IPS-18c (cell line): ENCODE results near the gene CPEB1.
"Not testable (repeated sequence)": the region's sequence is repeated elsewhere in the genome, so short reads cannot be mapped to it uniquely, and the experiment has no call there.

ENCODE experiments used
- H3K4me3 ChIP-seq: 2 replicates; pipeline ENCODE4 v1.7.0; 2013; ENCODE audit warnings: low read depth, mild to moderate bottlenecking, low read length, moderate library complexity; ENCODE audit not compliant: insufficient read depth
- H3K9me3 ChIP-seq: one replicate; pipeline ENCODE4 v1.6.1; 2013; ENCODE audit warnings: mild to moderate bottlenecking, low read length, moderate library complexity; ENCODE audit not compliant: control insufficient read depth, insufficient read depth

CPEB1 gene

DNA sequence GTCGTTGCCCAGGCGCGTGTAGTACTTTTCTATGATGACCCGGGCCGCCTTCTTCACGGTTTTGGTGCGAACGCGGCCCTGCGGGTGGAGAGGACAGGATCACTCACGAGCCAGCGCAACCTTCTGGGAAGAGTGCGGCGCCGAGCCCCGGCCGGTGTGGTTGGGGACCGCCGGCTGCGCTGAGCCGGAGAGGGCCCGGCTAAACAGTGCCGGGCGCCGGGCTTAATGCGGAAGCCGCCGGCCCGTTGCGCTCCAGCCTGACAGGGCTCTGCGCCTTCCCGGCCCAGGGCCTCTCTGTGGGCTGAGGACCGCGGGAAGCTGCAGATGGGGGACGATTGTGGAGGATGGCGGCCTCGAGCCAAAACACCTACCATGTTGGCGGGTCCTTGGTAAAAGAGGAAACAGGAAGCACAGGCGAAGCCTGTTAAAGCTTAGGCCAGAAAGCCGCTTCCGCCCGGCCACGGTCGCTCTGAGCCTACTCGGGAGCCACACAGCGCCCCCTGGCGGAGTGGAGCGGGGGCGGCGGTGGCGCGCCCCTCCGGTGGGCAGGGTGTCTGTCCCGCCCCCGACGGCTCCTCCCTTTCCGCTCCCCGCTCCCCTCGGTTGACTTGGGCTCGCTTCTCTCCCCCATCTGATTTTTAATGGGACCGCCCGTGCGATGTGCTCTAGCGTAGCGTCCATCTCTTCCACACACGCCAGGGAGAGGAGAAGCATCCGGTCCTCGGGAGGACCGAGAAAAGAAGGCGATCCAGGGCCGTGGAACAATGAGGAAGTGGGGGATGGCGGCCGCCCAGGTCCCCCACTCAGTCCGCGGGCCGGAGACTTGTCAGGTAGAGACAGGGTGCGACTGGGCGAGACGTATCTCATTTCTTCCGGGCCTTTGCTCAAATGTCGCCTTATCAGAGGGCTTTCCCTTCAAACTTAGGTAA is 106.8 kb downstream of the CPEB1 start, which contains the start of gene RPS17:
RPS17 (minus strand) TSS at position 403 of the 929 bp plus-strand sequence; CDS start at position 374, 29 bp downstream.
- no peaks in the 10 kb centered on the region for H3K9me3 ChIP-seq
- peak within 1 kb of the TSS; percentile 90 for H3K4me3 ChIP-seq

DNA sequence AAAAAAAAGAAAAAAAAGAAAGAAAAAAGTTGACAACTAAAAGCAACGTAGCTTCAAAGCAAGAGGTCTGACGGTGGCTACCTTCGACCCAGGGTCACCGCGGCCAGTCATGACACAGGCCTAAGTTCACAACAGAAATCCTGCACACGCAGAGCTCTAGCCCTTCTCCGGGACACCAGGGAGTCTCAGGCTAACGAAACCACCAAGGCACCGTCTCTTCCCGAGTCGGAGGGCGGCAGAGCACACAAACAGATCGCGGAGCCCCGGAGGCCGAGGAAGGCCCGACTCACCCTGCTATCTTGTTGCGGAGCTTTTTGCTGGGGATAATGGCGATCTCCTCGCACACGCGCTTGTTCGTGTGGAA is 107.5 kb downstream of the CPEB1 start:
- H3K9me3 ChIP-seq = no peaks in the 10 kb centered on the region
- peak overlapping the region; percentile 90 for H3K4me3 ChIP-seq

DNA sequence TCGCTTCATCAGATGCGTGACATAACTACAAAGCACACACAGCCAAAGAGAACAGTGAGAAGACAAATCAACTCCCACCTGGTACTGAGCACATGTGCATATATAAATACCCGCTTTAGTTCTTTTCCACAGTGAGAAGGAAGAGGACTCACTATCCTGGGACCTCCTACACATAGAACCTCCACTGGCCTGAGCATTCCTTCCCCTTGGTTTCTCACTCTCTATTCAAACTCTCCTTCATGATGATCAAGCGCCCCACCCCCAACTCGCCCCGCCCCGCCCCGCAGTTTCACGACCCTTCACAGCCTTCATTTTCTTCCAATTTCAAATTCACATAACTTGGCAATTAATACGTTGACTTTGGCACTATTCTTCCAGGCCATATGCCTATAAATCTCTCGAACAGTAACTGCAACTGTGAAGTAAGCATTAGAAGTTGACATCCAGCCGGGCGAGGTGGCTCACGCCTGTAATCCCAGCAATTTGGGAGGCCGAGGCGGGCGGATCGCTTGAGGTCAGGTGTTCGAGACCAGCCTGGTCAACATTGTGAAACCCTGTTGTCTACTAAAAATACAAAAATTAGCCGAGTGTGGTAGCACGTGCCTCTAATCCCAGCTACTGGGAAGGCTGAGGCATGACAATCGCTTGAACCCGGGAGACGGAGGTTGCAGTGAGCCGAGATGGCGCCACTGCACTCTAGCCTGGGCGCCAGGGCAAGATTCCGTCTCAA is 108.0 kb downstream of the CPEB1 start:
- peak overlapping the region; percentile 90 for H3K4me3 ChIP-seq
- H3K9me3 ChIP-seq = no peaks in the 10 kb centered on the region

DNA sequence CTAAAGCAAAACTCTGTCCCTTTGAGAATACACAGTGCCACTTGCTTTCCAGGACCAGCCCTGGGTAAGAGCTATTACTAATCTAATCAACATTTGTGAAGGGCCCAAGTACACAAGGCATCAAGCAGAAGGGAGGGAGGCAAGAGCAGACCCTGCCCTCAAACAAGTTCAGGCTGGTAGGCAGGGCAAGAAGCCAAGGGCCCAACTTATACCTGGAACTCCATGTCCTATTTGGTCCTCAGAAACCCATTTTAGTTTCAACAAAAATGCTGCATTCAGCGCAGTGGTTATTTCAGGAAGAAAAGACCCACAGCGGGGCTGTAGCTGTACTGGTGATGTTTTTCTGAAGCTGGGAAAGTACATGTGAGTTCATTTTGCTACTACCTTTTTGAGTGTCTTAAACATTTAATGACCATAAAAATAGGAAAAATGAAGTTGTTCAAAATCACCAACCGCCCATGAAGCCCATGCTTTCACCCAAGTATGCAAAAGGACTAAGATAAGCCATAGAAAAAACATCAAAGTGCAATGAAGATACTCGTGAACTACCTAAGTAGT is 109.7 kb downstream of the CPEB1 start:
- Histone ChIP-seq H3K9me3 (no peaks in the 10 kb centered on the region), H3K4me3 (no peak overlapping the region)

DNA sequence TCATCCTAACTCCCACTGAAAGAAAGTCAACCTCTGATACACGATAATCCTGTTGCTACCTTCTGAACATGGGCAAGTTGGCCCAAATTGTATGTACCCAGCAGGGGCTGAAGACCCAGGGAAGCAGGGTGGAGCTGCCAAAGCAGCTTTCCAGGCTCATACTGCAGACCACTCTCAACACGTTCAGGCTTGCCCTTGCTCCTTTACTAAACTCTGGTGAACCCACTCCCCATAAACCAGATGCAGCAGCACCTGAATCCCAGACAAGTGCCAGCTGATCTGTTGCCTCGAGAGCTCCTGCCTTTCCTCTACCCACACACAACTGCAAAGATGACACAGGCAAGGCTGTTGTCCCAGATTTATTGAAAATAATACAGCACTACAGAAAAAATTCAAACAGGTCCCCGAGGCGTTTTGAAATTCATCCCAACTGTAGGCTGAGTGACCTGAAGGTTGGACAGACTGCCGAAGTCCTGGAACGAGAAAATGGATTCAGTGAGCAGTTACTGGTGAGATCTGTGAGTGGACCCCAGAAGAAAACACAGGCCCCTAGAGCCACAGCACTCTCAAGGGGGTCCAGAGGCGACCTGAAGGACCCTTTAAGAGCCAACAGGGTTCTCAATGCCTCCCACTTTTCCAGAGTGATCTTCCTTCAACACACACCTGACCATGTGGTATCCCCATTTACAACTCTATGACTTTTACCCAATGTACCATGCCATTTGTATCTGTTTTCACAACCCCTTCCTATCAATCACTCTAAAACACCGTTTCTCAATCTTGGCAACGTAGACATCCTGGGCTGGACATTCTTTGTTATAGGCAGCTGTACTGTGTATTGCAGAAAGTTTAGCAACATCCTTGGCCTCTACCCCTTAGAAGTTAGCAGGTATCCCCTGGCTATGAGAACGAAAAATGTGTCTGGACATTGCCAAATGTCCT is 110.5 kb downstream of the CPEB1 start:
- no peak overlapping the region for H3K4me3 ChIP-seq

DNA sequence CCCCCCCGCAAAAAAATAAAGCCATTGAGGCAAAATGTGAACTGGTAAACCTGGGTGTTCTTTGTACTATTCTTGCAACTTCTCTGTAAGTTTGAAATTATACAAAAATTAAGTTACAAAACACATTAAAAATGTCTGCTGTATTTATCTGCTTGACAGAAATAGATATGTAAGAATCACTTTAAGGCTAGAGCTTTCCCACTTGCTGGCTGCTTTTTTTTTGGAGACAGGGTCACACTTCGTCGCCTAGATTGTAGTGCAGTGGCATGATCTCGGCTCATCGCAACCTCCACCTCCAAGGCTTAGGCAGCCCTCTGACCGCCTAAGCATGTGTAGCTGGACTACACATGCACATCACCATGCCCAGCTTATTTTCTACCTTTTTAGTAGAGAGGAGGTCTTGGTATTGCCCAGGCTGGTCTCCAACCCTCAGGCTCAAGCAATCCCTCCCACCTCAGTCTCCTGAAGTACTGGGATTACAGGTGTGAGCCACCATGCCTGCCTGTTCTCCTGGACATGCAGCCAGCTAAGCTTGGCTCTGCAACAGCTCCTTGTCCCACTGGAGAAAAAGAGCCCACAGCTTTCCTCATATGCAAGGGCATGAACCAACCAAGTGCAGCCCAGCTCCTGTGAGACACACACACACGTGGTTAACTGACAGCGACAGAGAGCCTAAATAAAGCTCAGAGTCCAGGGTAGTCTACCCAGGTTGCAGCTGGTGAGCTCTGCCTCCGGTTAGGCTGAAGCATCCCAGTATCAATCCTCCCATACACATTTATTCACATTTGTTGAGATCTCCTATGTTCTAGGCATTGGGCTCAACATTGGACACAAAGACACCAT is 111.4 kb downstream of the CPEB1 start:
- Histone ChIP-seq H3K9me3 (no peaks in the 10 kb centered on the region), H3K4me3 (no peak overlapping the region)

More for the DNA sequence above, 110.5 kb downstream of the CPEB1 start:
- no peaks in the 10 kb centered on the region for H3K9me3 ChIP-seq

DNA sequence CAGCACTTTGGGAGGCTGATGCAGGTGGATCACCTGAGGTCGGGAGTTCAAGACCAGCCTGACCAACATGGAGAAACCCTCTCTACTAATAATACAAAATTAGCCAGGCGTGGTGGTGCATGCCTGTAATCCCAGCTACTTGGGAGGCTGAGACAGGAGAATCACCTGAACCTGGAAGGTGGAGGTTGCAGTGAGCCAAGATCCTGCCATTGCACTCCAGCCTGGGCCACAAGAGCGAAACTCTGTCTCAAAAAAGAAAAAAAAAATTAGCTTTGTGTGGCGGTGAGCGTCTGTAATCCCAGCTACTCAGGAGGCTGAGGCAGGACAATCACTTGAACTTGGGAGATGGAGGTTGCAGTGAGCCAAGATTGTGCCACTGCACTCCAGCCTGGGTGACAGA is 112.0 kb downstream of the CPEB1 start:
- not testable (repeated sequence) for H3K4me3 ChIP-seq, H3K9me3 ChIP-seq

DNA sequence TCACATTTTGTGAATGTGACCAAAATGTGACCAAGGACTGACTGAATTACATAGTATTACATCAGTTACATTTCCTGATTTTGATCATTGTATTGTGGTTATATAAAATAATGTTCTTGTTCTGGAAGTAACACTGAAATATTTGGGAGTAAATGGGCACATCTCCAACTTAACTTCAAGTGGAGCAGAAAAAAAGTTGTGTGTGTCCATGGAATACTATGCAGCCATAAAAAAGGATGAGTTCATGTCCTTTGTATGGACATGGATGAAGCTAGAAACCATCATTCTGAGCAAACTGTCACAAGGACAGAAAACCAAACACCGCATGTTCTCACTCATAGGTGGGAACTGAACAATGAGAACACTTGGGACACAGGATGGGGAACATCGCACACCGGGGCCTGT is 112.7 kb downstream of the CPEB1 start:
- not testable (repeated sequence) for H3K9me3 ChIP-seq, H3K4me3 ChIP-seq

DNA sequence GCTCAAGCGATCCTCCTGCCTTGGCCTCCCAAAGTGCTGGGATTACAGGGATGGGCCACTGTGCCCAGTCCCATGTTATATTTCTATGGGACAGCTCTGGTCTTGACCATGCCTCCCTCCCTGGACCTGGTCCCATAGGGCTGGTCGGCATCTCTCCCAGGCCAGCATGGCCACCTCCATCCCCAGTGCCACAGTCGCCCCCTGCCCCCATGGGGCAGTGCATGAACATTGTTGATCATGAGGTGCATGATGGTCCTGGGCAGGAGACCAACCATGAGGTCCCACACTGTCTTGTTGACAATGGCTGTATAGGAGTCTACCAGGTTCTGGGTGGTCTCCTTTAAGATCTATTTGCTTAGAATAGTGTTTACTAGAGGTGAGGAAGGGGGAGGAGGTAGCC is 113.4 kb downstream of the CPEB1 start:
- Histone ChIP-seq H3K9me3 (no peaks in the 10 kb centered on the region), H3K4me3 (no peak overlapping the region)

DNA sequence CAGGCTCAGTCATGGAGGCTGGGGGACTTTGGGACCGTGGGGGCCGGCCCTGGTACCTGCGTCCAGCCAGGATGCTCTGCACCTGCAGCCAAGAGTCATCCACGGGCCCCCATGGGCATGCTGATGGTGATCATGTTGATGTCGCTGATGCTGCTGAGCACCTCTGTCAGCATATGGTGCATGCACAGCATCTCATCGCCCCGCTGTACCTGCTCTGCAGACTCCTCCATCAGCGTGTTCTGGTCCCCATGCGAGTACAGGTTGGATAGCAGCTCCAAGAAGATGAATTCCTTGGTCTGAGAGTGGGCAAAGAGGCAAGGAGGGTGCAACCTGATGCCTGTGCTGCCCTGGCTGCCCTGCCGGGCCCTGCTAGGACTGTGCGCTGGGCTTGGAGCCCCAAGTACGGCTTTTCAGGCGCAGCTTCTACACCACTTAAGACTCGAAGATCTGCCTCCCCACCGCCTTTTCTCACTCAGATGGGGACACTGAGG is 114.1 kb downstream of the CPEB1 start:
- Histone ChIP-seq H3K9me3 (no peaks in the 10 kb centered on the region), H3K4me3 (no peak overlapping the region)

DNA sequence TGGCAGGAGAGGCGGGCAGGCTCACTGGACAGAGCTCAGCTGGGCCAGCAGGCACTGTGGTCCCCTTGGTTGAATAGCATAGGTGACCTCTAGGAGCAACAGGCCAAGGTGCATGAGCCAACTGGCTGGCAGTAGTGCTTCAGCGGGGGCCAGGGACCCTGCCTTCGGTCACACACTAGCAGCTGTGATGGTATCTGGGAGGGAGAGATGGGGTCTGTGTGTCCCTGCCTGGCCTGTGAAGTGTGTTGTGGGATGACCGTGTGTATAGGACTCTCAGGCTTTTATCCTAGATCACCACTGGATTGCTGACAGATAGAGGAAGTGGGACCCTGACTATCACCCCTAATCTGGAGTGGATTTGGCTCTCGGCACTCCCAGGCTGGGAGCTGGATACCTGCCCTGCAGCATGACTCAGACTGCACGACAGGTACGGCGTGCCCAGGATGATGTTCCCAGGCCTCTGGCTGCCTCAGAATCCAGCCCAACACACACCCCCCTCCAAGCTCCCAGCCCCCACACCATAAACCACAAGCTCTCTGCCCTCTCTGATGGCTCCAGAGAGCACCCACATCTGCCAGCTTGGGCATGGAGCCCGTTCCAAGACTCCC is 114.7 kb downstream of the CPEB1 start:
- H3K9me3 ChIP-seq = no peaks in the 10 kb centered on the region
- no peak overlapping the region for H3K4me3 ChIP-seq

DNA sequence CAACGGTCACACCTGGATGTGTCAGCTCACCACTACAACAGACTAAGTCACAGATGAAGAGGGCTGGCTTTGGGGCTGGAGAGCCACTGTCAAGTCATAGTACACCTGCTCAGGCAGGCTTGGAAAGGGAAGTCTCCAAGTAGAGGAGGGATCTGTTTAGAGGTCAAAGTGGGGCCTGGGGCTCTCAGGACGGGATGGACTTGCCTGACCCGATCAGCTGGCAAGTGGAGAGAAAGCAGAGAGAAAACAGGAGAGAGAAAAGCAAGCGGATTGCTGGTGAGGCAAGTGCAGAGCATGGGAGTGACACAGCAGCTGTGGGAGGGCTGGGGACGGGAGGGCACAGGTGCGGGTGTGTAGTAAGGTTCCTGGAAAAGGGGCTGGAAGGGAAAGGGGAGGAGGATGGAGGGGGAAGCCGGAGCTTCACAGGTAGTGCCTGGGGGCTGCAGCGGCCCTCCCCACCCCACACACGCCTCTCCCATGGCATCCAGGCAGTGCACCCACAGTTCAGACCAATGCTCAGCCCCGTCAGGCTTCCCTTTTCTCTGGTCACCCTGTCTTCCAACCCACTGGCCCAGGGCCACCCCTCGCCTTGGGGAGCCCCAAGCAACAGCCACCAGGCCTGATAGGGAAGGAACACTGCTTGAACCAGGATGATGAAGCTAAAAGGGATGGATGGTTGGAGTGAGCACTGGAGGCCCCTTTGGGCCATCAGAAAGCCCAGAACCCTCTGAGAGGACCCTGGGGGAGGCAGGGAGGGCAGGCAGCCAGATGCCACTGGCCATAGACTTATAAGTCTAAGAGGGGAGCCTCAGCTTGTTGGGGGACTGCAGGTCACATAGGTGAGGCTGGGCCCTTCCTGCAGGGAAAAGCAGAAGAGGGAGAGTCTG is 115.4 kb downstream of the CPEB1 start:
- Histone ChIP-seq H3K4me3 (no peak overlapping the region), H3K9me3 (no peaks in the 10 kb centered on the region)

DNA sequence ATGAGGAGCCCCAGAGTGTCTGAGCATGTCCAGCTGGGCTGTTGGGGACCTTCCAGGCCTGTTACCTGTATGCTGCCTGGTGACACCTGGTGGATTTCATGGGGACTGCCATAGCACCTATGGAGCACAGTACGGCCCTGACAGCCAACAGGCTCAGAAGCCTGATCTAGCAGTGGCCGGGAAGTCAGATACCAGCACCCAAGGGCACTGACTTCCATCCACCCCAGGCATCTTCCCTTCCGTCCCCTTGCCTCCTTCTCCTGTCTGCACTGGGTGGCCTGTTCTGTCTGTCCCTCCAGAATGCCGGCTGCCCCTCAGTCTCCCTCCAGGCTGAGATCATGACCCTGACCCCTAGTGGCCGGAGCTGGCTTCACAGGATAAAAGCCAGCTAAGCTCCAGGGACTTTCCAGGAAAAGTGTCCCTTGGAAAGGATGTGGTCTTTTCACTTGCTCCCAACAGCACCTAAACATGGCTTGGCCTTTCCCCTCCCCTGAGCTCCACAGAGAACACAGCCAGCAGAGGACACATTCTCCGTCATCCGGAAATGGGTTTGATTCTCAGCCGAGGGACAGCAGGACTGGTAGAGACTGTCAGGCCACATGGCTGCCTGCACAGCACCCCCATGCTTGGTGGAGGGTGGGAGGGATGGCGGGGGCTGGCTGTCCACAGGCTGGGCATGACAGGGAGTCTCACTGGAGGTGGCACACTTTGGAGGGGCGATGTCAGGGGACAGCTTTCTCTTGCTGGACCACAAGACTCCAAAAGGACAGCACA is 116.4 kb downstream of the CPEB1 start:
- no peaks in the 10 kb centered on the region for H3K9me3 ChIP-seq
- H3K4me3 ChIP-seq = peak overlapping the region; percentile 36; the same call in 1 of the 2 replicates

DNA sequence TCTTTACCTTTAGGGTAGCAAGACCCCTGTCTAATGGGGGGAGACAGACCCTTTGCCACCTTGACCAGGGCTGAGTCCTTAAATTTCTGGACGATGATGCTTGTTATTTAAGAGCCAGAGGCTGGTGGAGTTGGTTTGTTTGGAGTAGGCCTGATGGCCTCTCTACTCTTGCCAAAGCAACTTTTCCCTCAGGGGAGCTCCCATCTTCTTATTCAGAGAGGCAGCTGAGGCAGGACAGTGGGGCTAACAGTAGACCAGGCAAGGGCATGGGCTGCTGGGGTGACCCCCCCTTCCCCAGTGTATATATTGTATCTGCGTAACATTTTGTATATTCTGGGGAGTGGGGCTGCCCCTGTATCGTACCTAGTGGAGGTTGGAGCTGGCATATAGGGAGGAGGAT is 117.2 kb downstream of the CPEB1 start:
- H3K4me3 ChIP-seq = no peak overlapping the region
- H3K9me3 ChIP-seq = no peaks in the 10 kb centered on the region
